GM12892 (cell line): ENCODE results near the gene SNAPC2.

Experiments used
- POLR2A ChIP-seq: IDR thresholded peaks from 2 replicates; pipeline ENCODE4 v1.6.1; 2011; ENCODE audit warnings: low read depth, low read length, control low read depth
- POLR2AphosphoS5 ChIP-seq: IDR thresholded peaks from 2 replicates; pipeline ENCODE4 v1.6.1; 2011; ENCODE audit warnings: low read depth, low read length, control low read depth

DNA sequence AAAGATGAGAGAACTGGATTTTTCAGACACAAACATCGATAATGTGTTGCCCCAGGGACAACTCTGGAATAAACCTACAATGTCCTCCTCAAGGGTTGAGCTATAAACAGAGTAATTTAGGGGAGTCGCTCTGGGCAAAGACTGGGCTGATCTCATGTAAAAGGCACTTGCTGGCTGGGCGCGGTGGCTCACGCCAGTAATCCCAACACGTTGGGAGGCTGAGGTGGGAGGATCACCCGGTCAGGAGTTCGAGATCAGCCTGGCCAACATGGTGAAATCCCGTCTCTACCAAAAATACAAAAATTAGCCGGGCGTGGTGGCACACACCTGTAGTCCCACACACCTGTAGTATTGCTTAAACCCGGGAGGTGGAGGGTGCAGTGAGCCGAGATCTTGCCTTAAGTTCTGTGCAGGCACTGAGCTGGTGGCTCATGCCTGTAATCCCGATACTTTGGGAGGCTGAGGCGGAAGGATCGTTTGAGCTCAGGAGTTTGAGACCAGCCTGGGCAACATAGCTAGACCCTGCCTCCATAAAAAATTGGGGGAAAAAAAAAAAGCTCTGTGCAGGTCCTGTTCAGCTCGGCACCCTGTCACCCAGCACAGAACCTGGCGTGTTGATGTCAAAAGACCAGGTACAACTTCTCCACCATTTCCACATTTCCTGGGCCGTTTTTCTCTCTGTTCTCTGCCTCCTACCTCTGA is 21.9 kb downstream of the SNAPC2 start:
- TF ChIP-seq POLR2AphosphoS5 (no peak), POLR2A (no peak)
